Measurements from ENCODE around the gene SERPINA6.

DNA sequence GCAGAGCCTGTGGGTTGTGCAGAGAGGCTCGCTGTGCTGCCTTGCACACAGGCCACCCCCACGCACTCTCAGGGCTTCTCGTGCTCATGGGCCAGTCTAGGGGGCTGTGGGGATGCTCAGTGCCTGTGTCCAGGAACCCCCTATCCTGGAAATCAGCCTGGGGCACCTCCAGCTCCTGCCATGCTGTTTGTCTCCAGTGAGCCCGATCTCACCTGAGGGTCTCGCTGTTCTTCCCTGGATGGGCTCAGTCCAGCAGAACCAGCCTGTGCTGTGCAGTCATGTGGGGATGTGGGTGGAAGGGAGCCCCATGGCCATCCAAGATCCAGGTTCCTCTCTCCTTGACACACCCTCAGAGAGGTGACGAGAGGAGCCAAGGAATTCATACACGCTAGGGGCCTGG lies 38.5 kb upstream of the SERPINA6 start:
- TF ChIP-seq CTCF (IDR thresholded peaks at IDR 0.05; ENCODE audit: low read depth, low read length) (no peak), EZH2phosphoT487 (IDR thresholded peaks at IDR 0.05; ENCODE audit: low read depth) (no peak)

Measured in OCI-LY3 (cell line).